GM12865 (cell line): ENCODE measurements around the gene PLPPR3.

ENCODE experiments used
- DNase-seq: peaks from one replicate; pipeline ENCODE4 v3.0.0; 2010; ENCODE audit warnings: low read depth
- H3K4me3 ChIP-seq: 2 replicates; pipeline ENCODE4 v1.5.1; 2011; ENCODE audit warnings: mild to moderate bottlenecking, low read depth, low read length, control low read depth
- CTCF ChIP-seq: IDR thresholded peaks from 2 replicates; pipeline ENCODE4 v1.5.1; 2011; ENCODE audit warnings: low read length, control low read depth, low read depth, inconsistent platforms; ENCODE audit not compliant: insufficient read depth; ENCODE audit errors: missing control alignments

Gene PLPPR3

GRCh38 chr19:763181-763580, 58.6 kb downstream of the PLPPR3 start:
- no peak for TF ChIP-seq CTCF
- no peak for DNase-seq
- H3K4me3 ChIP-seq = no peak overlapping the region
